ENCODE results near the gene RELL1. TPM values are rescaled to one million over a fixed set of nuclear protein-coding genes. Genes with fewer than 3 reads are reported as not detected.

Gene RELL1
- total and polyA plus RNA-seq, 4 donors: 1.8 to 47.4 (median 20.6) TPM

DNA sequence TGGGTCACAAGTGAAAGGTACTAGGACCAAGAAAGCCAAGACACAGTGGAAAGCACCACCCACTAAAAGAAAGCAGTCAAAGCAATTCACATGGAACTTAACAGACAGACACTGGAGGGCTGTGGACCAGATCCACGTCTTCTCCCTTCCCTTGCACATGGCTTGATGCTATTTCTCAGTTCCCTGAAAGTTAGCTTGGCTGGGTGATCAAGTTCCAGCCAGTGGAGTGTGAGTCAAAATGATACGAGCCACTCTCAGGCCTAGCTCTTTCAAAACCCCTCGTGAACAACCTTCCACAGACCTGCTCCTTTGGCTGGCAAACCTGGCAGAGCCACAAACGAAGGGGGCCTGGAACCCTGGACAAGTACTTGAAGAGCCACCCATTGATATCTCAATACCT lies 52.0 kb downstream of the RELL1 start:
- no peak overlapping the region for H3K9ac ChIP-seq (ENCODE audit: insufficient read depth in 1 of 2, low read length in 2 of 2)
- peaks cover 0 to 3% (median 0%) of the 10 kb centered on the region in 4 donors for H3K9me3 ChIP-seq (ENCODE audit: control insufficient read depth in 4 of 4, insufficient read depth in 3 of 4, low read length in 3 of 4)
- no peaks in the 10 kb centered on the region for H3K27me3 ChIP-seq (ENCODE audit: control insufficient read depth in 3 of 3, insufficient read depth in 3 of 3, low read length in 2 of 3)
- H3K36me3 ChIP-seq (ENCODE audit: control insufficient read depth in 4 of 4, insufficient read depth in 4 of 4, low read length in 4 of 4): peaks cover 10 to 24% (median 18%) of the 10 kb centered on the region in 4 donors
- H3K4me3 ChIP-seq: no peak overlapping the region
- H3K4me1 ChIP-seq (ENCODE audit: control insufficient read depth in 5 of 5, insufficient read depth in 5 of 5, low read length in 5 of 5): peaks cover 0 to 2% (median 0%) of the 10 kb centered on the region in 5 donors
- TF ChIP-seq, protein P1, sequence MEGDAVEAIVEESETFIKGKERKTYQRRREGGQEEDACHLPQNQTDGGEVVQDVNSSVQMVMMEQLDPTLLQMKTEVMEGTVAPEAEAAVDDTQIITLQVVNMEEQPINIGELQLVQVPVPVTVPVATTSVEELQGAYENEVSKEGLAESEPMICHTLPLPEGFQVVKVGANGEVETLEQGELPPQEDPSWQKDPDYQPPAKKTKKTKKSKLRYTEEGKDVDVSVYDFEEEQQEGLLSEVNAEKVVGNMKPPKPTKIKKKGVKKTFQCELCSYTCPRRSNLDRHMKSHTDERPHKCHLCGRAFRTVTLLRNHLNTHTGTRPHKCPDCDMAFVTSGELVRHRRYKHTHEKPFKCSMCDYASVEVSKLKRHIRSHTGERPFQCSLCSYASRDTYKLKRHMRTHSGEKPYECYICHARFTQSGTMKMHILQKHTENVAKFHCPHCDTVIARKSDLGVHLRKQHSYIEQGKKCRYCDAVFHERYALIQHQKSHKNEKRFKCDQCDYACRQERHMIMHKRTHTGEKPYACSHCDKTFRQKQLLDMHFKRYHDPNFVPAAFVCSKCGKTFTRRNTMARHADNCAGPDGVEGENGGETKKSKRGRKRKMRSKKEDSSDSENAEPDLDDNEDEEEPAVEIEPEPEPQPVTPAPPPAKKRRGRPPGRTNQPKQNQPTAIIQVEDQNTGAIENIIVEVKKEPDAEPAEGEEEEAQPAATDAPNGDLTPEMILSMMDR (IDR thresholded peaks at IDR 0.05; ENCODE audit: control extremely low read depth, extremely low read depth): no peak
- DNase-seq: no peak
- 91 to 92% methylated on average over 4 of the region's 4 CpGs for WGBS, 2 donors
- no peak overlapping the region for H3K27ac ChIP-seq (ENCODE audit: low read depth in 1 of 2, low read length in 1 of 2)
- ATAC-seq (ENCODE audit: insufficient read depth, low FRiP score): no peak

DNA sequence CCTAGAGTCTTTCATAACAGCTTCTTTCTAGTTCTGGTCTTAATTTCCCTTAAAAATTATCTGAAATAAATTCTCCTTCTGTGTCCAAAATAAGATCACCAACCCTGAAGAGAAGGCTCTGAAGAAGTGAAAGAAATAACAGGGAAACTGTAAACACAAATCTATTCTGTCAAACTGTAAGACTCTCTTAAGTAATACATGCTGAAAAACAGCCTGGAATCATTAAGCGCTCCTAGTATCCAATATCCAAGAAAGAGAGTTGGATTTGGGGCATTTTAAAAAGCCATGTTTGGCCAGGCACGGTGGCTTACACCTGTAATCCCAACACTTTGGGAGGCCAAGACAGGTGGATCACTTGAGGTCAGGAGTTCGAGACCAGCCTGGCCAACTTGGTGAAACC lies 53.3 kb downstream of the RELL1 start:
- WGBS, 2 donors: 90 to 99% methylated on average over 3 of the region's 3 CpGs
- ATAC-seq (ENCODE audit: insufficient read depth, low FRiP score): no peak
- Histone ChIP-seq H3K36me3 (ENCODE audit: control insufficient read depth in 4 of 4, insufficient read depth in 4 of 4, low read length in 4 of 4) (peaks cover 10 to 21% (median 16%) of the 10 kb centered on the region in 4 donors), H3K9ac (ENCODE audit: insufficient read depth in 1 of 2, low read length in 2 of 2) (no peak overlapping the region), H3K4me1 (ENCODE audit: control insufficient read depth in 5 of 5, insufficient read depth in 5 of 5, low read length in 5 of 5) (peaks cover 0 to 2% (median 0%) of the 10 kb centered on the region in 5 donors), H3K27ac (ENCODE audit: low read depth in 1 of 2, low read length in 1 of 2) (no peak overlapping the region), H3K27me3 (ENCODE audit: control insufficient read depth in 3 of 3, insufficient read depth in 3 of 3, low read length in 2 of 3) (no peaks in the 10 kb centered on the region), H3K9me3 (ENCODE audit: control insufficient read depth in 4 of 4, insufficient read depth in 3 of 4, low read length in 3 of 4) (peaks cover 0 to 5% (median 0%) of the 10 kb centered on the region in 4 donors), H3K4me3 (no peak overlapping the region)
- DNase-seq: no peak
- TF ChIP-seq, protein P1 (IDR thresholded peaks at IDR 0.05; ENCODE audit: control extremely low read depth, extremely low read depth): no peak

DNA sequence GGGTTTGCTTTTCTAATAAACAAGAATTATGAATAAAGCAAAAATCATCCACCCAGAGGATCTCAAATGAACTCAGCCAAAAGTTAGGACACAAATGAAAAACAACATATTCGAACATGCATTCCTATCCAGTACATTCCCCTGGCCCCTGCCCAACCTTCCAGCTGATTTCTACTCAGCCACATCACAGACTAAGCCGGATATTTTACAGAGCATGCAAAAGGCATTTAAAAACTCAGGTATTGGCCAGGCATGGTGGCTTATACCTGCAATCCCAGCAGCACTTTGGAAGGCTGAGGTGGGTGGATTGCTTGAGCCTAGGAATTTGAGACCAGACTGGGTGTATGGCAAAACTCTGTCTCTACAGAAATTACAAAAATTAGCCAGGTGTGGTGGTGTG lies 54.6 kb downstream of the RELL1 start:
- H3K9me3 ChIP-seq (ENCODE audit: control insufficient read depth in 4 of 4, insufficient read depth in 3 of 4, low read length in 3 of 4): peaks cover 0 to 5% (median 0%) of the 10 kb centered on the region in 4 donors
- no peaks in the 10 kb centered on the region for H3K27me3 ChIP-seq (ENCODE audit: control insufficient read depth in 3 of 3, insufficient read depth in 3 of 3, low read length in 2 of 3)
- no peak overlapping the region for H3K9ac ChIP-seq (ENCODE audit: insufficient read depth in 1 of 2, low read length in 2 of 2)
- WGBS, 2 donors: 74 to 86% methylated on average over 2 of the region's 2 CpGs
- ATAC-seq (ENCODE audit: insufficient read depth, low FRiP score) (no peak), DNase-seq (peak; percentile 56 to 62 (median 62))
- H3K27ac ChIP-seq (ENCODE audit: low read depth in 1 of 2, low read length in 1 of 2): no peak overlapping the region
- no peak overlapping the region for H3K4me3 ChIP-seq
- H3K36me3 ChIP-seq (ENCODE audit: control insufficient read depth in 4 of 4, insufficient read depth in 4 of 4, low read length in 4 of 4): peaks cover 10 to 20% (median 13%) of the 10 kb centered on the region in 4 donors
- H3K4me1 ChIP-seq (ENCODE audit: control insufficient read depth in 5 of 5, insufficient read depth in 5 of 5, low read length in 5 of 5): peaks cover 0 to 2% (median 0%) of the 10 kb centered on the region in 5 donors
- TF ChIP-seq, protein P1 (IDR thresholded peaks at IDR 0.05; ENCODE audit: control extremely low read depth, extremely low read depth): no peak

DNA sequence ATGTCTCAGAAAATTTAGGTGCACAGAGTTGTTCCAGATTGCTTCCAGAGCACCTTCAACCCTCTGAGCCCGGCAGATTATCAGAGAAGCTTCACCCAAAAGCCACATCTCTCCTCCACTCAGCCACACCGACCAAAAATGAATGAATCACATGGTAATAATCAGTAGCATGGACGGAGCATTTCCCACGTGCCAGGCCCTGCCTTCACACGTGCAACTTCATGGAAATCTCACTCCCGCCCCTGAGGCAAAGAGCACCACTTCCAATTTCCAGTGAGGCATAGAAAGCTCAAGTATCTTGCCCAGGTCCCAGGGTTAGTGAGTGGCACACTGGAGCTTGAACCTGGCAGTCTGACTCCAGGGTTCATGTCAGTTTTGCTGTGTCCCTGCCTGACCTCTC lies 56.5 kb downstream of the RELL1 start:
- TF ChIP-seq, protein P1 (IDR thresholded peaks at IDR 0.05; ENCODE audit: control extremely low read depth, extremely low read depth): no peak
- 93 to 97% methylated on average over 6 of the region's 6 CpGs for WGBS, 2 donors
- no peak for DNase-seq

More for the DNA sequence above, 56.5 kb downstream of the RELL1 start:
- H3K27me3 ChIP-seq (ENCODE audit: control insufficient read depth in 3 of 3, insufficient read depth in 3 of 3, low read length in 2 of 3): no peaks in the 10 kb centered on the region
- no peak overlapping the region for H3K9ac ChIP-seq (ENCODE audit: insufficient read depth in 1 of 2, low read length in 2 of 2)
- H3K4me3 ChIP-seq: no peak overlapping the region
- peaks cover 0 to 2% (median 0%) of the 10 kb centered on the region in 5 donors for H3K4me1 ChIP-seq (ENCODE audit: control insufficient read depth in 5 of 5, insufficient read depth in 5 of 5, low read length in 5 of 5)
- no peak overlapping the region for H3K27ac ChIP-seq (ENCODE audit: low read depth in 1 of 2, low read length in 1 of 2)
- ATAC-seq (ENCODE audit: insufficient read depth, low FRiP score): no peak
- H3K9me3 ChIP-seq (ENCODE audit: control insufficient read depth in 4 of 4, insufficient read depth in 3 of 4, low read length in 3 of 4): peaks cover 0 to 4% (median 0%) of the 10 kb centered on the region in 4 donors
- H3K36me3 ChIP-seq (ENCODE audit: control insufficient read depth in 4 of 4, insufficient read depth in 4 of 4, low read length in 4 of 4): peaks cover 9 to 16% (median 11%) of the 10 kb centered on the region in 4 donors

Data from lung (tissue), 12 donors.